Testis (tissue), 3 donors: ENCODE data around the gene FREM1. TPM values are rescaled to one million over a fixed set of nuclear protein-coding genes. Genes with fewer than 3 reads are reported as not detected.

ENCODE experiments used
- DNase-seq: peaks from one replicate; pipeline ENCODE4 v3.0.0-alpha.2; 2019
- H3K27ac ChIP-seq, 2 donors: fragments of 200-600 bp; sonication (generic); one replicate each; pipeline ENCODE4 v1.5.1; 2019
- H3K27me3 ChIP-seq: fragments of 200-600 bp; sonication (generic); one replicate; pipeline ENCODE4 v1.5.1; 2019
- H3K36me3 ChIP-seq: fragments of 200-600 bp; sonication (generic); one replicate; pipeline ENCODE4 v1.5.1; 2017; ENCODE audit warnings: low read depth; ENCODE audit errors: missing control alignments
- H3K4me1 ChIP-seq: fragments of 200-600 bp; sonication (generic); one replicate; pipeline ENCODE4 v1.5.1; 2019
- H3K4me3 ChIP-seq, 2 donors: fragments of 200-600 bp; sonication (generic); one replicate each; pipeline ENCODE4 v1.5.1; 2017 to 2019
- H3K9me3 ChIP-seq: fragments of 200-600 bp; sonication (generic); one replicate; pipeline ENCODE4 v1.5.1; 2017
- CTCF ChIP-seq, 3 experiments: fragments of 450-650 bp in 2 of 3; fragments of 200-600 bp in 1 of 3; sonication (generic) in 1 of 3; IDR thresholded peaks; one replicate each; pipeline ENCODE4 v1.5.1; 2016 to 2019; ENCODE audit warnings: antibody characterized with exemption in 3 of 3, mild to moderate bottlenecking in 2 of 3, moderate library complexity in 1 of 3
- POLR2A ChIP-seq: fragments of 450-650 bp; IDR thresholded peaks from one replicate; pipeline ENCODE4 v1.6.1; 2017; ENCODE audit warnings: antibody characterized with exemption, mild to moderate bottlenecking, moderate library complexity
- WGBS, 2 donors: methylation state at CpG; one replicate each; pipeline ENCODE4 v1.1.5; 2018; 5-methylcytosine and 5-hydroxymethylcytosine counted together
- intact Hi-C: fragments of 100-400 bp; cut with DNase I; formaldehyde crosslinking; loops from one replicate; pipeline ENCODE4 v1.15.1; 2023; ENCODE audit warnings: low total_unique reads
- polyA plus RNA-seq: library from polyadenylated mRNA; stranded (reverse); fragments of 350-450 nt; fragmentation: Illumina TruSeq; extraction: RNeasy Lipid Tissue Mini Kit (QIAGEN cat#74804); gene quantifications from one replicate; pipeline ENCODE4 v1.2.3, GENCODE V29; 2014; ENCODE audit warnings: low read depth, low replicate concordance; ENCODE audit not compliant: insufficient read depth
- total RNA-seq, 2 donors: library from RNA; depleted of rRNA; stranded (reverse); fragments of >200 nt; gene quantifications; one replicate each; pipeline ENCODE4 v1.2.3, GENCODE V29; 2016

Gene FREM1
- total and polyA plus RNA-seq, 3 donors from 2014 or later, result 4.6 to 14.6 (median 5.7) TPM

- 76 to 93% methylated on average over 1 of the region's 1 CpG for WGBS, 2 donors
- Histone ChIP-seq H3K9me3 (no peaks in the 10 kb centered on the region), H3K27ac (no peak overlapping the region), H3K36me3 (no peaks in the 10 kb centered on the region), H3K4me3 (no peak overlapping the region), H3K27me3 (no peaks in the 10 kb centered on the region), H3K4me1 (no peaks in the 10 kb centered on the region)
- no peak for DNase-seq
- intact Hi-C loops, result no loop called here
- TF ChIP-seq CTCF (IDR thresholded peaks at IDR 0.05) (no peak), POLR2A (no peak)
Measured at GRCh38 chr9:14882090-14882489, 28.1 kb downstream of the FREM1 start.

- TF ChIP-seq CTCF (IDR thresholded peaks at IDR 0.05) (no peak), POLR2A (no peak)
- Histone ChIP-seq H3K36me3 (no peaks in the 10 kb centered on the region), H3K4me1 (no peaks in the 10 kb centered on the region), H3K27ac (no peak overlapping the region), H3K27me3 (no peaks in the 10 kb centered on the region), H3K4me3 (no peak overlapping the region), H3K9me3 (no peaks in the 10 kb centered on the region)
- intact Hi-C loops, result no loop called here
- no peak for DNase-seq
- 42 to 68% methylated on average over 4 of the region's 4 CpGs for WGBS, 2 donors
Measured at GRCh38 chr9:14881006-14881405, 29.2 kb downstream of the FREM1 start.

GRCh38 chr9:14870090-14870489 lies 40.1 kb downstream of the FREM1 start:
- Histone ChIP-seq H3K9me3 (no peaks in the 10 kb centered on the region), H3K27ac (no peak overlapping the region), H3K4me1 (no peaks in the 10 kb centered on the region), H3K27me3 (no peaks in the 10 kb centered on the region), H3K4me3 (no peak overlapping the region), H3K36me3 (no peaks in the 10 kb centered on the region)
- intact Hi-C loops, result no loop called here
- no peak for DNase-seq
- no peak for TF ChIP-seq POLR2A
- TF ChIP-seq CTCF (IDR thresholded peaks at IDR 0.05), result no peak

- no peak for DNase-seq
- H3K27me3 ChIP-seq, result no peaks in the 10 kb centered on the region
- 80 to 81% methylated on average over 3 of the region's 3 CpGs for WGBS, 2 donors
Measured at GRCh38 chr9:14869671-14870070, 40.6 kb downstream of the FREM1 start.

More at GRCh38 chr9:14869671-14870070, 40.6 kb downstream of the FREM1 start:
- H3K9me3 ChIP-seq, result no peaks in the 10 kb centered on the region
- no peaks in the 10 kb centered on the region for H3K4me1 ChIP-seq
- H3K27ac ChIP-seq, result no peak overlapping the region
- no peaks in the 10 kb centered on the region for H3K36me3 ChIP-seq
- TF ChIP-seq CTCF (IDR thresholded peaks at IDR 0.05) (no peak), POLR2A (no peak)
- intact Hi-C loops, result no loop called here
- H3K4me3 ChIP-seq, result no peak overlapping the region
